ENCODE data around the gene UBN1. TPM values are rescaled to one million over a fixed set of nuclear protein-coding genes. Genes with fewer than 3 reads are reported as not detected.

Gene UBN1
- total RNA-seq, 1 experiment from 2014 or later = 63.1 TPM

GRCh38 chr16:4888428-4889135 is 41.3 kb downstream of the UBN1 start:
- Histone ChIP-seq H3K4me3 (ENCODE audit: low read depth in 2 of 2, low read length in 2 of 2) (no peak overlapping the region), H3K27me3 (ENCODE audit: control insufficient read depth, insufficient read depth, low read length) (no peaks in the 10 kb centered on the region), H3K9me3 (ENCODE audit: control insufficient read depth, insufficient read depth, low read depth, low read length) (no peaks in the 10 kb centered on the region), H3K36me3 (ENCODE audit: control insufficient read depth, insufficient read depth, low read length) (peaks cover 7% of the 10 kb centered on the region), H3K27ac (ENCODE audit: low read length) (no peak overlapping the region), H3K4me1 (ENCODE audit: control insufficient read depth, insufficient read depth, low read length) (peaks cover 6% of the 10 kb centered on the region)
- POLR2A ChIA-PET = no interaction called here
- no peak for TF ChIP-seq CTCF (IDR thresholded peaks at IDR 0.05)
- no peak; the same call in 1 of the 2 replicates for TF ChIP-seq POLR2AphosphoS5 (IDR thresholded peaks at IDR 0.05; ENCODE audit: low read depth, low read length)
- no peak for TF ChIP-seq REST (IDR thresholded peaks at IDR 0.05; ENCODE audit: insufficient read depth in 1 of 2, low read depth in 2 of 2, low read length in 1 of 2)
- no peak for TF ChIP-seq SIN3A (IDR thresholded peaks at IDR 0.05; ENCODE audit: borderline replicate concordance, insufficient read depth, low read depth, low read length)
- no peak for TF ChIP-seq TCF7L2 (IDR thresholded peaks at IDR 0.05; ENCODE audit: low read depth, low read length)
- ATAC-seq = no peak
- in situ Hi-C loops (cut with HindIII; ENCODE audit: low pct_unique_long_range_greater_than_20kb, low sequenced_read_pairs) (no loop called here), intact Hi-C loops (cut with micrococcal nuclease; ENCODE audit: unreplicated experiment) (loop anchor here (10.0 kb wide), 1 partner anchor 66 kb away; the partner anchor contains the start of gene SEC14L5)
- no TSS peak for BruUV-seq (replicated peaks)
- CTCF ChIA-PET = interaction anchor here (0.6 kb wide), 1 partner anchor 38 kb away, joined by 3 read pairs; no protein-coding TSS in a partner anchor
- no peak for DNase-seq (ENCODE audit: low read depth, low spot score)

GRCh38 chr16:4890026-4890425 is 42.7 kb downstream of the UBN1 start:
- no peak for TF ChIP-seq POLR2AphosphoS5 (IDR thresholded peaks at IDR 0.05; ENCODE audit: low read depth, low read length)
- no peak for TF ChIP-seq CTCF (IDR thresholded peaks at IDR 0.05)
- no peak for TF ChIP-seq TCF7L2 (IDR thresholded peaks at IDR 0.05; ENCODE audit: low read depth, low read length)
- TF ChIP-seq REST (IDR thresholded peaks at IDR 0.05; ENCODE audit: insufficient read depth in 1 of 2, low read depth in 2 of 2, low read length in 1 of 2) = no peak
- TF ChIP-seq SIN3A (IDR thresholded peaks at IDR 0.05; ENCODE audit: borderline replicate concordance, insufficient read depth, low read depth, low read length) = no peak
- Histone ChIP-seq H3K27ac (ENCODE audit: low read length) (no peak overlapping the region), H3K4me1 (ENCODE audit: control insufficient read depth, insufficient read depth, low read length) (peaks cover 6% of the 10 kb centered on the region), H3K4me3 (ENCODE audit: low read depth in 2 of 2, low read length in 2 of 2) (no peak overlapping the region), H3K36me3 (ENCODE audit: control insufficient read depth, insufficient read depth, low read length) (peaks cover 7% of the 10 kb centered on the region), H3K9me3 (ENCODE audit: control insufficient read depth, insufficient read depth, low read depth, low read length) (no peaks in the 10 kb centered on the region), H3K27me3 (ENCODE audit: control insufficient read depth, insufficient read depth, low read length) (no peaks in the 10 kb centered on the region)
- ChIA-PET CTCF (no interaction called here), POLR2A (interaction anchor here (0.7 kb wide), 1 partner anchor 66 kb away, joined by 3 read pairs; no protein-coding TSS in a partner anchor)
- in situ Hi-C loops (cut with HindIII; ENCODE audit: low pct_unique_long_range_greater_than_20kb, low sequenced_read_pairs) (no loop called here), intact Hi-C loops (cut with micrococcal nuclease; ENCODE audit: unreplicated experiment) (no loop called here)
- BruUV-seq (replicated peaks) = no TSS peak
- DNase-seq (ENCODE audit: low read depth, low spot score) (no peak), ATAC-seq (no peak)
